Lung (tissue), 12 donors: ENCODE measurements around the gene EHD1. TPM values are rescaled to one million over a fixed set of nuclear protein-coding genes. Genes with fewer than 3 reads are reported as not detected.

Experiments used
- ATAC-seq: fragments of 200-7000 bp; cut with Tn5 transposase; one replicate; pipeline ENCODE4 v1.9.1; 2020; ENCODE audit warnings: moderate number of reproducible peaks; ENCODE audit not compliant: insufficient read depth, low FRiP score
- DNase-seq, 3 donors: peaks; one replicate each; pipeline ENCODE4 v3.0.0-alpha.2; 2013 to 2017
- H3K27ac ChIP-seq, 2 donors: one replicate each; pipeline ENCODE4 v1.5.1; 2013; ENCODE audit warnings: mild to moderate bottlenecking in 2 of 2, moderate library complexity in 2 of 2, control low read depth in 1 of 2, inconsistent platforms in 1 of 2, low read depth in 1 of 2, low read length in 1 of 2
- H3K27me3 ChIP-seq, 3 donors: one replicate each; pipeline ENCODE4 v1.5.1; 2013; ENCODE audit warnings: low read length in 2 of 3; ENCODE audit not compliant: control insufficient read depth in 3 of 3, insufficient read depth in 3 of 3
- H3K36me3 ChIP-seq, 4 donors: one replicate each; pipeline ENCODE4 v1.5.1; 2013; ENCODE audit warnings: low read length in 4 of 4, mild to moderate bottlenecking in 1 of 4, moderate library complexity in 1 of 4; ENCODE audit not compliant: control insufficient read depth in 4 of 4, insufficient read depth in 4 of 4
- H3K4me1 ChIP-seq, 5 donors: one replicate each; pipeline ENCODE4 v1.5.1; 2013; ENCODE audit warnings: low read length in 5 of 5, mild to moderate bottlenecking in 2 of 5, moderate library complexity in 1 of 5; ENCODE audit not compliant: control insufficient read depth in 5 of 5, insufficient read depth in 5 of 5
- H3K4me3 ChIP-seq: one replicate; pipeline ENCODE4 v1.5.1; 2013; ENCODE audit warnings: mild to moderate bottlenecking, control low read depth, moderate library complexity
- H3K9ac ChIP-seq, 2 donors: one replicate each; pipeline ENCODE4 v1.5.1; 2013; ENCODE audit warnings: low read length in 2 of 2, control low read depth in 1 of 2; ENCODE audit not compliant: insufficient read depth in 1 of 2
- H3K9me3 ChIP-seq, 4 donors: one replicate each; pipeline ENCODE4 v1.5.1; 2013; ENCODE audit warnings: low read length in 3 of 4, mild to moderate bottlenecking in 1 of 4, moderate library complexity in 1 of 4; ENCODE audit not compliant: control insufficient read depth in 4 of 4, insufficient read depth in 3 of 4
- whole genome bisulfite sequencing, 2 donors: extraction: QIAGEN DNeasy Blood & Tissue Kit; methylation state at CpG; one replicate each; pipeline ENCODE4 v1.1.7; 2013; 5-methylcytosine and 5-hydroxymethylcytosine counted together
- polyA plus RNA-seq, 2 donors: library from polyadenylated mRNA; stranded (reverse); fragments of 200-250 nt; gene quantifications; one replicate each; pipeline ENCODE4 v1.2.1, GENCODE V29; 2013
- total RNA-seq, 2 donors: library from RNA; depleted of rRNA in 1 of 2; stranded (reverse); fragments of >200 nt in 1 of 2; gene quantifications; one replicate each; pipeline ENCODE4 v1.2.1, GENCODE V29; 2014 to 2021
- TF ChIP-seq, protein P1 (sequence below): IDR thresholded peaks from 2 replicates; pipeline ENCODE4 v1.5.1; 2012; ENCODE audit warnings: mild to moderate bottlenecking; ENCODE audit errors: control extremely low read depth, extremely low read depth
- donor health status: control.
- donor health status: control.
- donor health status: Bipolar disorder and iron deficiency.
- donor health status: healthy.
- donor health status: DM: yes; HTN: yes; CAD: no.

The EHD1 gene
- total and polyA plus RNA-seq, 4 donors, result 42.1 to 144 (median 105) TPM

DNA sequence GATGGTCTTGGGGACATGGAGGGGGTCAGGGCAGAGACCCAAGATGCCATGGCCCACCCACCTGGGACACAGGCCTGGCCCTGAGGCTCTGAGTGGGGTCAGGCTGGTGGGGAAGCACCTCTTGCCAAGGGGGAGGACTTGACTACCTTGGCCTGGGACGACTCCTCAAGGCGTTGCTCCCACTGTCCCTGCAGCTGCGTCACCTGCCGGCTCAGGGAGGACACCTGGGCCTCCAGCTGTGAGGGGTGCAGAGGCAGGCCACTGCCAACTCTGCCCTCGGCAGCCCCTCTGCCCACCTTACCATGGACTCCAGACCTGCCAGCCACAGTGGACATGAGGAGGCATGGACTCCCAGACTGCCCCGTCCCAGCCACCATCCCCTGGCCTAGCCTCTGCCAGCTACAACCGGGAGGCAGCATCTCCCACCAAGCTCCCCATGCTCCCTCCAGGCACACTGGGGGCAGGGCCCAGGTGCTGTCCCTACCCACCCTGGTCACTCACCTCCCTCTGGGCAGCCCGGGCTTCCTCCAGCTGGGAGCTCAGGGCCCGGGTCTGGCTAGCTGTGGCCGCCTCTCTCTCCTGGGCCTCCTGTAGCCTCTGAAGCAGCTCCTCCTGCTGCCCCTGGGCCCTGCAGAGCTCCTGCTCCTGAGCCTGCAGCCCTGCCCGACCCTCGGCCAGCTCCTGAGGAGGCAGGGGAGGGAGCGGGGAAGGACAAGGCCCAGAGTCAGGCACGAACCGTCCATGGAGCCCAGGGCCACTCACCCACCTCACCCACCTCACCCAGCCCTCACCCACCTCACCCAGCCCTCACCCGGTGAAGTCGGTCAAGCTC is 42.6 kb downstream of the EHD1 start:
- Histone ChIP-seq H3K27me3 (no peaks in the 10 kb centered on the region), H3K4me1 (no peaks in the 10 kb centered on the region), H3K36me3 (peaks cover 0 to 30% (median 1%) of the 10 kb centered on the region in 4 donors), H3K9me3 (no peaks in the 10 kb centered on the region), H3K27ac (peak overlapping the region in 1 of 2 donors; percentile 75), H3K9ac (no peak overlapping the region), H3K4me3 (no peak overlapping the region)
- DNase-seq, result no peak
- 91 to 95% methylated on average over 15 to 17 of the region's 17 CpGs for WGBS, 2 donors
- TF ChIP-seq, protein P1, sequence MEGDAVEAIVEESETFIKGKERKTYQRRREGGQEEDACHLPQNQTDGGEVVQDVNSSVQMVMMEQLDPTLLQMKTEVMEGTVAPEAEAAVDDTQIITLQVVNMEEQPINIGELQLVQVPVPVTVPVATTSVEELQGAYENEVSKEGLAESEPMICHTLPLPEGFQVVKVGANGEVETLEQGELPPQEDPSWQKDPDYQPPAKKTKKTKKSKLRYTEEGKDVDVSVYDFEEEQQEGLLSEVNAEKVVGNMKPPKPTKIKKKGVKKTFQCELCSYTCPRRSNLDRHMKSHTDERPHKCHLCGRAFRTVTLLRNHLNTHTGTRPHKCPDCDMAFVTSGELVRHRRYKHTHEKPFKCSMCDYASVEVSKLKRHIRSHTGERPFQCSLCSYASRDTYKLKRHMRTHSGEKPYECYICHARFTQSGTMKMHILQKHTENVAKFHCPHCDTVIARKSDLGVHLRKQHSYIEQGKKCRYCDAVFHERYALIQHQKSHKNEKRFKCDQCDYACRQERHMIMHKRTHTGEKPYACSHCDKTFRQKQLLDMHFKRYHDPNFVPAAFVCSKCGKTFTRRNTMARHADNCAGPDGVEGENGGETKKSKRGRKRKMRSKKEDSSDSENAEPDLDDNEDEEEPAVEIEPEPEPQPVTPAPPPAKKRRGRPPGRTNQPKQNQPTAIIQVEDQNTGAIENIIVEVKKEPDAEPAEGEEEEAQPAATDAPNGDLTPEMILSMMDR, result no peak
- no peak for ATAC-seq

DNA sequence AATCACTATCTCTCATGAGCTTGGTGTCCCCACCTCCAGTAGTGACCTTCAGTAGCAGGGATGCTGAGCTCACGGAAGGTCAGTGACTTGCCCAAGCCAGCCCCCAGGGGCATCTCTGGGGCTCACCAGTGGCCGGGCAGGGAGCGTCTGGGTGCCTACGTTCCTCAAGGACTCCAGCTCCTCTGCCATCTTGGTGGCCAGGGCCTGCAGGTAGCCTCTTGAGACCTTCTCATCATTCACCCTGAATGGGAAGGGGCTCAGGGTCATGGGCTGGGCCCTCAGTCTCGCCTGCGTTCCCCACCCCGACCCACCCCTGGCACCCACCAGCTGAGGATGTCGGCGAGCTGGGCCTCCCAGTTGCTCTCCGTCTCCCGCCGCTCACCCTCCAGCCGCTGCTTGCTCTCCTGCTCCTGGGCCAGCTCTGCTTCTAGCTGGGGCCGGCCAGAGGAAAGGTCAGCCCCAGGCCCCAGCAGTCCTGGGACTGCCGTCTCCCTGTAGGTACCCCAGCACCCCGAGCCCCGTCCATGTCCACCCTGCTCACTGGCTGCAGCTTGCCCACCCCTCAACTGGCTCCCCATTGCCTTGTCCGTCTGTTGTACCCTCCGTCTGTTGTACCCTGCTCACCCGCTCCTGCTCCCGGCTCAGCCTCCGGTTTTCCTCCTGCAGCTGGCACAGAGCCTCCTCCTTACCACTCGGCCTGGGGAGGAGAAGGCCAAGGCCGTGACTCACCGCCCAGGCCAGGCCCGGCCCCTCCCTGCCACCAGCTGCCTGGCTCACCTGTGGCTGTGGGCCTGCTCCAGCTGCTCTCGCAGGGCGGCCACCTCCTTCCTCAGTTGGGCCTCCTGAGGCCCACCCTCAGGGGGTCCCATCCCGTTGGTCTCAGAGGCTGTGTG is 43.5 kb downstream of the EHD1 start:
- H3K36me3 ChIP-seq, result peaks cover 0 to 27% (median 1%) of the 10 kb centered on the region in 4 donors
- H3K4me3 ChIP-seq, result no peak overlapping the region
- TF ChIP-seq, protein P1, result no peak
- H3K27me3 ChIP-seq, result no peaks in the 10 kb centered on the region
- 84 to 94% methylated on average over 29 of the region's 29 CpGs for WGBS, 2 donors
- no peaks in the 10 kb centered on the region for H3K9me3 ChIP-seq
- no peak overlapping the region for H3K9ac ChIP-seq
- H3K27ac ChIP-seq, result peak overlapping the region in 1 of 2 donors; percentile 75
- ATAC-seq, result peak; percentile 66
- no peak for DNase-seq
- H3K4me1 ChIP-seq, result no peaks in the 10 kb centered on the region

DNA sequence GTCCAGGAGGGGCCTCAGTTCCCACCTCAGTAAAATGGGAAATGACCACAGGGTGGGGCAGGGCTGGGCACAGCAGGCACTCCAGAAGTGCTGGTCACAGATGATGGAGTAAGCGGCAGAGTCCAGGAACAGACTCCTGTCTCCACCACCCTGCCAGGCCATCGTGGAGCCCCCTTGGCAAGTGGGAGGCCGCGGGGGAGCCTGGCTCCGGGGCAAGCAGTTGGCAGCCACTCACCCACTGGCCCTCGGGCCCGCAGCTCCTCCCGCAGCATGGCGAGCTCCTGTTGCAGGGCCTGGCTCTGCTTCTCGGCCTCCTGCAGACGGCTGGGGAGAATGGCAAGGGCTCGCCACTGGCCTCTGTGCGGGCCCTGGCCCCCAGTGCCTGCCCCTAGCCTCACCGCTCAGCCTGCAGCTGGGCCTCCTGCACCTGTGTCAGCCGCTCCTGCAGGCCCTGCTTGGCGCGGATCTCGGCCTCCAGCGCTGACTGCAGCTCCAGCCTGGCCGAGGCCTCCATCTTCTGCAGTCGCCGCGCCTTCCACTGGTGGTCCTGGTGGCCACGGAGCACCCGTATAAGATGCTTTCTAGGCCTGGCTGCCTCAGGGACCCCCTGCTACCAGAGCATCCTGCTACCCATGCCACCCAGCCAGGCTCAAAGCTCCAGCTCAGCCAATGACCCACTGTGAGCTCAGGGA is 44.2 kb downstream of the EHD1 start:
- H3K36me3 ChIP-seq, result peaks cover 0 to 24% (median 0%) of the 10 kb centered on the region in 4 donors
- TF ChIP-seq, protein P1, result no peak
- H3K27me3 ChIP-seq, result no peaks in the 10 kb centered on the region
- H3K9me3 ChIP-seq, result no peaks in the 10 kb centered on the region
- H3K9ac ChIP-seq, result no peak overlapping the region
- no peak for ATAC-seq
- WGBS, 2 donors, result 95% methylated on average over 25 of the region's 25 CpGs
- DNase-seq, result no peak
- H3K4me3 ChIP-seq, result no peak overlapping the region
- H3K27ac ChIP-seq, result no peak overlapping the region
- H3K4me1 ChIP-seq, result no peaks in the 10 kb centered on the region
